MV-4-11 (cell line): Measurements from ENCODE around the gene SYT15.
"Not testable (repeated sequence)": the region's sequence is repeated elsewhere in the genome, so short reads cannot be mapped to it uniquely, and the experiment has no call there.

ENCODE experiments used
- DNase-seq: peaks from one replicate; lab custom pipeline; 2025; lab: John Stamatoyannopoulos, UW

Gene SYT15

GRCh38 chr10:46556515-46557318 is 22.2 kb upstream of the SYT15 start, which contains the start of gene GPRIN2:
GPRIN2 (minus strand) TSS chr10:46556658; CDS start chr10:46550736, 5,922 bp downstream.
- no peak for DNase-seq

GRCh38 chr10:46557319-46558121 is 21.4 kb upstream of the SYT15 start:
- no peak for DNase-seq

- DNase-seq, result no peak
These were observed 20.9 kb upstream of the SYT15 start for GRCh38 chr10:46558122-46558391.

- DNase-seq, result no peak
These were observed 20.3 kb upstream of the SYT15 start for GRCh38 chr10:46558392-46559185.

GRCh38 chr10:46559231-46559671 is 19.7 kb upstream of the SYT15 start:
- no peak for DNase-seq

GRCh38 chr10:46560381-46560780 is 18.5 kb upstream of the SYT15 start:
- no peak for DNase-seq

GRCh38 chr10:46560952-46561351 is 18.0 kb upstream of the SYT15 start:
- no peak for DNase-seq

GRCh38 chr10:46565591-46566332 is 13.2 kb upstream of the SYT15 start:
- DNase-seq, result peak; percentile 58

- DNase-seq, result not testable (repeated sequence)
These were observed 11.8 kb upstream of the SYT15 start for GRCh38 chr10:46567151-46567550.

- DNase-seq, result not testable (repeated sequence)
These were observed 8.3 kb upstream of the SYT15 start for GRCh38 chr10:46570655-46571054.

- not testable (repeated sequence) for DNase-seq
These were observed 6.2 kb upstream of the SYT15 start for GRCh38 chr10:46572765-46573164.

GRCh38 chr10:46573314-46573713 is 5.6 kb upstream of the SYT15 start:
- DNase-seq, result not testable (repeated sequence)

- not testable (repeated sequence) for DNase-seq
These were observed 5.0 kb upstream of the SYT15 start for GRCh38 chr10:46573884-46574283.

- DNase-seq, result not testable (repeated sequence)
These were observed 1.1 kb upstream of the SYT15 start for GRCh38 chr10:46577624-46578473.

- DNase-seq, result not testable (repeated sequence)
These were observed 450 bp downstream of the SYT15 start for GRCh38 chr10:46579378-46579777.

- not testable (repeated sequence) for DNase-seq
These were observed 3.1 kb downstream of the SYT15 start for GRCh38 chr10:46581997-46582396.

- DNase-seq, result not testable (repeated sequence)
These were observed 3.6 kb downstream of the SYT15 start for GRCh38 chr10:46582568-46582967.

GRCh38 chr10:46584196-46584595 is 5.3 kb downstream of the SYT15 start:
- not testable (repeated sequence) for DNase-seq

GRCh38 chr10:46585246-46585645 is 6.3 kb downstream of the SYT15 start:
- not testable (repeated sequence) for DNase-seq

- not testable (repeated sequence) for DNase-seq
These were observed 8.6 kb downstream of the SYT15 start for GRCh38 chr10:46587546-46587945.

GRCh38 chr10:46588221-46588620 is 9.3 kb downstream of the SYT15 start:
- not testable (repeated sequence) for DNase-seq
